Adrenal gland (tissue), 5 donors: ENCODE results near the gene CRX.

ENCODE experiments used
- POLR2A ChIP-seq, 2 donors: fragments of 450-650 bp; IDR thresholded peaks; one replicate each; pipeline ENCODE4 v1.6.1; 2017; ENCODE audit warnings: antibody characterized with exemption in 2 of 2, mild to moderate bottlenecking in 2 of 2, moderate library complexity in 1 of 2
- TF ChIP-seq, protein P1 (sequence below), 6 experiments: fragments of 450-650 bp in 4 of 6; fragments of 200-600 bp in 2 of 6; sonication (generic) in 1 of 6; IDR thresholded peaks; 1 replicate in 5 of 6; 2 replicates in 1 of 6; pipeline versions ENCODE4 v1.5.1 to v1.8.0; 2016 to 2021; ENCODE audit warnings: antibody characterized with exemption in 6 of 6, mild to moderate bottlenecking in 2 of 6, moderate library complexity in 1 of 6
- donor health status: DM: no; HTN: no; CAD: no.

GRCh38 chr19:47826800-47827199, 5.1 kb downstream of the CRX start:
- TF ChIP-seq, protein P1, sequence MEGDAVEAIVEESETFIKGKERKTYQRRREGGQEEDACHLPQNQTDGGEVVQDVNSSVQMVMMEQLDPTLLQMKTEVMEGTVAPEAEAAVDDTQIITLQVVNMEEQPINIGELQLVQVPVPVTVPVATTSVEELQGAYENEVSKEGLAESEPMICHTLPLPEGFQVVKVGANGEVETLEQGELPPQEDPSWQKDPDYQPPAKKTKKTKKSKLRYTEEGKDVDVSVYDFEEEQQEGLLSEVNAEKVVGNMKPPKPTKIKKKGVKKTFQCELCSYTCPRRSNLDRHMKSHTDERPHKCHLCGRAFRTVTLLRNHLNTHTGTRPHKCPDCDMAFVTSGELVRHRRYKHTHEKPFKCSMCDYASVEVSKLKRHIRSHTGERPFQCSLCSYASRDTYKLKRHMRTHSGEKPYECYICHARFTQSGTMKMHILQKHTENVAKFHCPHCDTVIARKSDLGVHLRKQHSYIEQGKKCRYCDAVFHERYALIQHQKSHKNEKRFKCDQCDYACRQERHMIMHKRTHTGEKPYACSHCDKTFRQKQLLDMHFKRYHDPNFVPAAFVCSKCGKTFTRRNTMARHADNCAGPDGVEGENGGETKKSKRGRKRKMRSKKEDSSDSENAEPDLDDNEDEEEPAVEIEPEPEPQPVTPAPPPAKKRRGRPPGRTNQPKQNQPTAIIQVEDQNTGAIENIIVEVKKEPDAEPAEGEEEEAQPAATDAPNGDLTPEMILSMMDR (IDR thresholded peaks at IDR 0.05): no peak
- no peak for TF ChIP-seq POLR2A (IDR thresholded peaks at IDR 0.05)
